H9 (cell line): Measurements from ENCODE around the gene GMEB1. TPM values are rescaled to one million over a fixed set of nuclear protein-coding genes. Genes with fewer than 3 reads are reported as not detected.

ENCODE experiments used
- DNase-seq: peaks from one replicate; pipeline ENCODE4 v3.0.0-alpha.2; 2017
- H2AFZ ChIP-seq: one replicate; pipeline ENCODE4 v1.6.1; 2013; ENCODE audit warnings: mild to moderate bottlenecking, low read length, control low read depth, moderate library complexity
- H2AK5ac ChIP-seq: 2 replicates; pipeline ENCODE4 v1.6.1; 2013; ENCODE audit warnings: low read length, control low read depth, mixed read lengths; ENCODE audit not compliant: insufficient read length
- H2BK120ac ChIP-seq: one replicate; pipeline ENCODE4 v1.6.1; 2013; ENCODE audit warnings: low read depth, mild to moderate bottlenecking, low read length, control low read depth, inconsistent platforms; ENCODE audit not compliant: poor library complexity, severe bottlenecking
- H2BK12ac ChIP-seq: 2 replicates; pipeline ENCODE4 v1.6.1; 2013; ENCODE audit warnings: low read length, control low read depth, mixed read lengths, low read depth; ENCODE audit not compliant: insufficient read length
- H2BK15ac ChIP-seq: 2 replicates; pipeline ENCODE4 v1.6.1; 2013; ENCODE audit warnings: low read depth, low read length, control low read depth
- H2BK20ac ChIP-seq: one replicate; pipeline ENCODE4 v1.6.1; 2013; ENCODE audit warnings: low read depth, mild to moderate bottlenecking, low read length, control low read depth, inconsistent platforms; ENCODE audit not compliant: poor library complexity, severe bottlenecking
- H2BK5ac ChIP-seq: 2 replicates; pipeline ENCODE4 v1.6.1; 2013; ENCODE audit warnings: low read length, control low read depth, mixed read lengths; ENCODE audit not compliant: insufficient read length
- H3K14ac ChIP-seq: 2 replicates; pipeline ENCODE4 v1.6.1; 2013; ENCODE audit warnings: low read length, control low read depth; ENCODE audit not compliant: insufficient read depth
- H3K18ac ChIP-seq: 2 replicates; pipeline ENCODE4 v1.6.1; 2013; ENCODE audit warnings: low read depth, mild to moderate bottlenecking, mixed read lengths, low read length, control low read depth; ENCODE audit not compliant: insufficient read length
- H3K23ac ChIP-seq: 2 replicates; pipeline ENCODE4 v1.6.1; 2013; ENCODE audit warnings: low read length, control low read depth, mixed read lengths, low read depth; ENCODE audit not compliant: insufficient read length
- H3K23me2 ChIP-seq: 2 replicates; pipeline ENCODE4 v1.6.1; 2013; ENCODE audit warnings: low read depth, mild to moderate bottlenecking, mixed read lengths, low read length, control low read depth; ENCODE audit not compliant: insufficient read length, poor library complexity, severe bottlenecking
- H3K27ac ChIP-seq: 2 replicates; pipeline ENCODE4 v1.5.1; 2013; ENCODE audit warnings: low read length, control low read depth, mixed read lengths, low read depth; ENCODE audit not compliant: insufficient read length
- H3K27me3 ChIP-seq: 2 replicates; pipeline ENCODE4 v1.6.1; 2013; ENCODE audit warnings: low read length, control low read depth, inconsistent platforms; ENCODE audit not compliant: insufficient read depth
- H3K4ac ChIP-seq: 2 replicates; pipeline ENCODE4 v1.6.1; 2013; ENCODE audit warnings: low read depth, mild to moderate bottlenecking, control low read depth, inconsistent platforms, low read length, moderate library complexity
- H3K4me1 ChIP-seq: 2 replicates; pipeline ENCODE4 v1.6.1; 2013; ENCODE audit warnings: low read length, control low read depth, inconsistent platforms; ENCODE audit not compliant: insufficient read depth
- H3K4me2 ChIP-seq: 2 replicates; pipeline ENCODE4 v1.6.1; 2013; ENCODE audit warnings: low read length, control low read depth, mixed read lengths; ENCODE audit not compliant: insufficient read length, insufficient read depth
- H3K56ac ChIP-seq: 2 replicates; pipeline ENCODE4 v1.6.1; 2013; ENCODE audit warnings: low read depth, mild to moderate bottlenecking, mixed read lengths, low read length, control low read depth; ENCODE audit not compliant: insufficient read length
- H3K79me1 ChIP-seq: 2 replicates; pipeline ENCODE4 v1.6.1; 2013; ENCODE audit warnings: low read depth, mild to moderate bottlenecking, moderate library complexity, low read length, control low read depth, inconsistent platforms; ENCODE audit not compliant: insufficient read depth, poor library complexity, severe bottlenecking
- H3K79me2 ChIP-seq: 2 replicates; pipeline ENCODE4 v1.6.1; 2013; ENCODE audit warnings: low read length, control low read depth, inconsistent platforms; ENCODE audit not compliant: insufficient read depth
- H3K9ac ChIP-seq: 2 replicates; pipeline ENCODE4 v1.6.1; 2013; ENCODE audit warnings: low read length, control low read depth, mixed read lengths; ENCODE audit not compliant: insufficient read length; ENCODE audit errors: extremely low read depth
- H3K9me3 ChIP-seq: one replicate; pipeline ENCODE4 v1.6.1; 2013; ENCODE audit warnings: low read depth, low read length, inconsistent platforms; ENCODE audit not compliant: control insufficient read depth
- H3T11ph ChIP-seq: one replicate; pipeline ENCODE4 v1.6.1; 2013; ENCODE audit warnings: mild to moderate bottlenecking, low read length, control low read depth, inconsistent platforms
- H4K20me1 ChIP-seq: one replicate; pipeline ENCODE4 v1.6.1; 2013; ENCODE audit not compliant: control insufficient read depth, insufficient read length, insufficient read depth
- H4K5ac ChIP-seq: 2 replicates; pipeline ENCODE4 v1.6.1; 2013; ENCODE audit warnings: low read depth, mild to moderate bottlenecking, mixed read lengths, low read length, control low read depth; ENCODE audit not compliant: insufficient read length
- H4K8ac ChIP-seq: replicated peaks from 2 replicates; pipeline ENCODE4 v1.6.1; 2013; ENCODE audit warnings: low read length, control low read depth, mixed read lengths, low read depth; ENCODE audit not compliant: insufficient read length
- H4K91ac ChIP-seq: 2 replicates; pipeline ENCODE4 v1.6.1; 2013; ENCODE audit warnings: low read depth, mild to moderate bottlenecking, moderate library complexity, mixed read lengths, low read length, control low read depth; ENCODE audit not compliant: insufficient read length
- H3K27ac Mint-ChIP-seq, 3 experiments: 2 replicates in 2 of 3; 3 replicates in 1 of 3; pipeline ENCODE4 v1.8.0; 2020 to 2021; ENCODE audit warnings: mixed read lengths in 3 of 3, mild to moderate bottlenecking in 1 of 3, moderate library complexity in 1 of 3
- H3K27me3 Mint-ChIP-seq: 2 replicates; pipeline ENCODE4 v1.8.0; 2021; ENCODE audit warnings: low read depth, mild to moderate bottlenecking, moderate library complexity, mixed read lengths
- H3K36me3 Mint-ChIP-seq, 3 experiments: 2 replicates in 2 of 3; 3 replicates in 1 of 3; pipeline ENCODE4 v1.8.0; 2020 to 2021; ENCODE audit warnings: low read depth in 3 of 3, mixed read lengths in 3 of 3; ENCODE audit not compliant: insufficient read depth in 1 of 3
- H3K4me1 Mint-ChIP-seq, 2 experiments: 2 replicates each; pipeline ENCODE4 v1.8.0; 2020; ENCODE audit warnings: mixed read lengths in 2 of 2
- H3K4me3 Mint-ChIP-seq, 2 experiments: 2 replicates in 1 of 2; 3 replicates in 1 of 2; pipeline ENCODE4 v1.8.0; 2020 to 2021; ENCODE audit warnings: mild to moderate bottlenecking in 2 of 2, mixed read lengths in 2 of 2, moderate library complexity in 1 of 2
- H3K9me3 Mint-ChIP-seq, 2 experiments: 2 replicates in 1 of 2; 3 replicates in 1 of 2; pipeline ENCODE4 v1.8.0; 2020; ENCODE audit warnings: mild to moderate bottlenecking in 2 of 2, mixed read lengths in 2 of 2, moderate library complexity in 1 of 2
- WGBS: extraction: QIAGEN DNeasy Blood & Tissue Kit; methylation state at CpG from one replicate; pipeline ENCODE4 v1.1.7; 2013; ENCODE audit warnings: missing lambda C conversion rate, low lambda C conversion rate, mixed read lengths; ENCODE audit not compliant: insufficient read length; ENCODE audit errors: extremely low coverage; 5-methylcytosine and 5-hydroxymethylcytosine counted together
- total RNA-seq: library from RNA; stranded (reverse); gene quantifications from 2 replicates; pipeline ENCODE4 v1.2.1, GENCODE V29; 2021
- TF ChIP-seq, protein P1 (sequence below): fragments of 200-600 bp; sonication (generic); conservative IDR thresholded peaks from 3 replicates; pipeline ENCODE4 v1.8.0; 2021; ENCODE audit warnings: antibody characterized with exemption, mild to moderate bottlenecking

GMEB1 gene
- total RNA-seq, 1 experiment from 2014 or later: 17.0 TPM

- H3K27ac ChIP-seq: no peak overlapping the region
- no peak overlapping the region for H3K56ac ChIP-seq
- H3K23me2 ChIP-seq: no peaks in the 10 kb centered on the region
- TF ChIP-seq, protein P1, sequence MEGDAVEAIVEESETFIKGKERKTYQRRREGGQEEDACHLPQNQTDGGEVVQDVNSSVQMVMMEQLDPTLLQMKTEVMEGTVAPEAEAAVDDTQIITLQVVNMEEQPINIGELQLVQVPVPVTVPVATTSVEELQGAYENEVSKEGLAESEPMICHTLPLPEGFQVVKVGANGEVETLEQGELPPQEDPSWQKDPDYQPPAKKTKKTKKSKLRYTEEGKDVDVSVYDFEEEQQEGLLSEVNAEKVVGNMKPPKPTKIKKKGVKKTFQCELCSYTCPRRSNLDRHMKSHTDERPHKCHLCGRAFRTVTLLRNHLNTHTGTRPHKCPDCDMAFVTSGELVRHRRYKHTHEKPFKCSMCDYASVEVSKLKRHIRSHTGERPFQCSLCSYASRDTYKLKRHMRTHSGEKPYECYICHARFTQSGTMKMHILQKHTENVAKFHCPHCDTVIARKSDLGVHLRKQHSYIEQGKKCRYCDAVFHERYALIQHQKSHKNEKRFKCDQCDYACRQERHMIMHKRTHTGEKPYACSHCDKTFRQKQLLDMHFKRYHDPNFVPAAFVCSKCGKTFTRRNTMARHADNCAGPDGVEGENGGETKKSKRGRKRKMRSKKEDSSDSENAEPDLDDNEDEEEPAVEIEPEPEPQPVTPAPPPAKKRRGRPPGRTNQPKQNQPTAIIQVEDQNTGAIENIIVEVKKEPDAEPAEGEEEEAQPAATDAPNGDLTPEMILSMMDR: no peak
- H3K4me1 ChIP-seq: no peaks in the 10 kb centered on the region
- Mint-ChIP-seq H3K27ac (no peak overlapping the region), H3K4me1 (no peaks in the 10 kb centered on the region), H3K36me3 (peaks cover 23 to 60% (median 48%) of the 10 kb centered on the region in 3 experiments; a peak in 6 of 7 replicates), H3K9me3 (no peaks in the 10 kb centered on the region), H3K4me3 (no peak overlapping the region), H3K27me3 (no peaks in the 10 kb centered on the region)
- H3K79me1 ChIP-seq: peaks cover 4% of the 10 kb centered on the region
- H4K5ac ChIP-seq: no peak overlapping the region
- no peak overlapping the region for H2BK12ac ChIP-seq
- H4K20me1 ChIP-seq: no peaks in the 10 kb centered on the region
- no peak overlapping the region for H3K9ac ChIP-seq
- H2BK20ac ChIP-seq: no peak overlapping the region
- no peak overlapping the region for H4K8ac ChIP-seq
- no peak overlapping the region for H3T11ph ChIP-seq
- H3K79me2 ChIP-seq: peaks cover 20% of the 10 kb centered on the region; the same call in 1 of the 2 replicates
- no peak overlapping the region for H3K23ac ChIP-seq
- no peaks in the 10 kb centered on the region for H3K27me3 ChIP-seq
- no peak overlapping the region for H3K18ac ChIP-seq
- no peak overlapping the region for H3K14ac ChIP-seq
- H2AK5ac ChIP-seq: no peak overlapping the region
- H2BK5ac ChIP-seq: no peak overlapping the region
- no peak for DNase-seq
- H3K4me2 ChIP-seq: no peak overlapping the region
- WGBS: no CpG with 5 or more reads among the region's 2 CpGs
- no peaks in the 10 kb centered on the region for H3K9me3 ChIP-seq
- H2BK120ac ChIP-seq: no peak overlapping the region
- H4K91ac ChIP-seq: no peak overlapping the region
- no peak overlapping the region for H2AFZ ChIP-seq
- no peak overlapping the region for H3K4ac ChIP-seq
- no peak overlapping the region for H2BK15ac ChIP-seq
Measured at GRCh38 chr1:28766532-28767183, 98.1 kb downstream of the GMEB1 start.

Other genes with a start within 250 kb of the GMEB1 start
- 92.1 and 93.6 TPM in 2 replicates for gene RCC1, start 162.7 kb upstream of the GMEB1 start, total RNA-seq
- 42.2 and 45.0 TPM in 2 replicates for gene TRNAU1AP, start 115.7 kb upstream of the GMEB1 start, total RNA-seq
- gene RAB42, start 76.5 kb upstream of the GMEB1 start, total RNA-seq: 13.2 and 15.6 TPM in 2 replicates
- 22.1 and 23.6 TPM in 2 replicates for gene TAF12, start 25.7 kb upstream of the GMEB1 start, total RNA-seq
- gene RNU11, start 20.2 kb upstream of the GMEB1 start, total RNA-seq: not detected in 2 replicates
- gene YTHDF2, start 68.2 kb downstream of the GMEB1 start, total RNA-seq: 196 and 200 TPM in 2 replicates
- 1.8 and 2.5 TPM in 2 replicates for gene OPRD1, start 143.4 kb downstream of the GMEB1 start, total RNA-seq
- 72.5 and 75.4 TPM in 2 replicates for gene EPB41, start 245.8 kb downstream of the GMEB1 start, total RNA-seq